Posterior cingulate gyrus (tissue), 11 donors: ENCODE data around the gene HOMER1.

ENCODE experiments used
- DNase-seq, 10 donors: peaks; one replicate each; pipeline versions ENCODE4 v3.0.0 to v3.0.0-alpha.2; 2020 to 2021; ENCODE audit warnings: mixed read lengths in 3 of 10
- intact Hi-C: fragments of 100-400 bp; cut with DNase I; formaldehyde crosslinking; loops from one replicate; pipeline ENCODE4 v1.15.1; 2023

Gene HOMER1

GRCh38 chr5:79491690-79492317, 22.1 kb downstream of the HOMER1 start:
- intact Hi-C loops: no loop called here

DNA sequence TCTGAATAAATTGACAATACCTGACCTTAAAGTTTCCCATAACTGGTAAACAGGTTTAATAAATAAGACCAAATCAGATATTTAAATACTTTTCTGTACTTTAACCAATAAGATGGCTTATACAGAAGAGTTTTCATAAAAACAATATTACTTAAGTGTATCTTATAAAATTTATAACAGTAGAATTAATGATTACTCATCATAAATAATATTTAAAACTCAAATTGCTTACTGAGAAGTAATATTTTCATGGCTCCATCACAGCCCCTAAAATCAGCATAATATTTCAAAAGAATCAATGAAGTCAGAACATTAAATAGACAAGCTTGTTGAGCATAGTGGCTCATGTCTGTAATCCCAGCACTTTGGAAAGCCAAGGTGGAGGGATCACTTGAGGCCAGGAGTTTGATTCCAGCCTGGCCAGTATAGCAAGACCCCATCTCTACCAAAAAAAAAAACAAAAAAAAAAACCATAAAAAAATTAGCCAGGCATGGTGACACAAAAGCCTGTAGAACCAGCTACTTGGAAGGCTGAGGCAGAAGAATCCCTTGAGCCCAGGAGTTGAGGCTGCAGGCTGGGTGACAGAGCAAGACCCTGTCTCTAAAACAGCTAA, 23.5 kb downstream of the HOMER1 start:
- DNase-seq: no peak
- intact Hi-C loops: no loop called here

More at GRCh38 chr5:79491690-79492317, 22.1 kb downstream of the HOMER1 start:
- DNase-seq: no peak

- intact Hi-C loops: no loop called here
- DNase-seq: no peak
Observed at GRCh38 chr5:79489773-79490172, 24.2 kb downstream of the HOMER1 start.

DNA sequence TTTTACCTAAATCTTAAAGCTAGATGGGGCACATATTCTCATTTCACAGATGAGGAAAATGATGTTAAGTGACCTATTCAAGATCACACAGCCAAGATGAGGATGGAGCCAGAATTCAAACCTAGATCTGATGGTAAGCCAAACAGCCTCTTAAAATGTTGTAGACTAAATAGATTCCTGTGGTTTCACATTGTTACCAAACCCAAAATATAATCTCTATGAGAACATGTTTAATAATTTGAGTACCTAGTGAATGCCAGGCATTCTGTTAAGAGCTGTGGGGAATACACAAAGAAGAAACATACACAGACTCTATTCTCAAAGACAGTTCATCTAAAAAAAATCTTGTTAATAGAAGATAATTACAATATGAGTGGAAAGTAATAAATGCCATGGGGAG, 25.2 kb downstream of the HOMER1 start:
- intact Hi-C loops: no loop called here
- DNase-seq: no peak

DNA sequence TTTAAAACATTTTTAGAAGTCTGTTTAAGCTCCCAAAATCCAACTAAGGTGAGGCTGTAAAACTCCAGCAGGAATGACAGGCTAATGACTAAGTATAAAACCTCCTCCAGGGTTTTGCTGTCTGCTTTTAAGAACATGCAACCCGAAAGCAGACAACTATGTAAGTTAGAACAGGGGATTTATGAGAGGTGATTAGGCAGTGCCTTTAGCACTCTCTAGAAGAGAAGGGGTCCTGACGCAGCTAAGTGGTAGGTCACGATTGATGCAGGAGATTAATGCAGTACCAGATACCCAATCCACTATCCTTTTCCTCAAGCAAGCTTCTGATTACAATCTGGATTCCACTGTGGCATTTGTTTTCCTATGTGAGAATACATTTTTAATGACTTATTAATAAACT, 25.9 kb downstream of the HOMER1 start:
- DNase-seq: no peak
- intact Hi-C loops: no loop called here

DNA sequence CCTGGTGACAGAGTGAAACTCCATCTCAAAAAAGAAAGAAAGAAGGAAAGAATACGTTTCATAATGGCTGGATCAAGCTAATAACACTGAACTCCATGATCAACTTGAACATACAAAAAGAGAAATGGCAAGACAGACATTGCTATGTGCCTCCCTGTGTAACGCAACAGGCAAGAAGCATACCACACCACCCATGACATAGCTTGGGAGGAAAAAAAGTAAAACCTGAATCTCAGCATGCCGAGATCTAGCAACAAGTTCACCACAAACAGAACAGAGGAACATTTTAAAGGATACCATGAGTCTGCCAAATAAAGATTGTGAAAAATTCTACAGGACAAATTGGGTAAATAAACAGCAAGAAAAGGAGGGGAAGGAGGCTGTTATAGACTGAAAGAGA, 26.7 kb downstream of the HOMER1 start:
- no peak for DNase-seq
- intact Hi-C loops: no loop called here

DNA sequence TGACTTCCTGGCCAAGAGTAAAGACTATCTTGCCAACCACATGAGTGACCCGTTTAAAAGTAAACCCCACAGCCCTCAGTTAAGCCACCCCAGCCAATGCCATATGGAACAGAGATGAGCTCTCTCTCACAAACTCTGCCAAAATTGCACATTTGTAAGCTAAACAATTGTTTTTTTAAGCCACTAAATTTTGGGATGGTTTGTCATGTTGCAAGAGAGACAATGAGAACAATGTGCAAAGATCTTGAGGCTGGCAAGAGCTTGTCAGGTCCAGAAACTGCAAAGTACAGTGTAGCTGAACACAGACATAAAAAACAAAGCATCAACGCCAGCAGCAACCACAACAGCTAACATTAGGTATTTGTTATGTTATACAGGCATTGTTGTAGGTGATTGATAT, 27.8 kb downstream of the HOMER1 start:
- intact Hi-C loops: no loop called here
- no peak for DNase-seq

DNA sequence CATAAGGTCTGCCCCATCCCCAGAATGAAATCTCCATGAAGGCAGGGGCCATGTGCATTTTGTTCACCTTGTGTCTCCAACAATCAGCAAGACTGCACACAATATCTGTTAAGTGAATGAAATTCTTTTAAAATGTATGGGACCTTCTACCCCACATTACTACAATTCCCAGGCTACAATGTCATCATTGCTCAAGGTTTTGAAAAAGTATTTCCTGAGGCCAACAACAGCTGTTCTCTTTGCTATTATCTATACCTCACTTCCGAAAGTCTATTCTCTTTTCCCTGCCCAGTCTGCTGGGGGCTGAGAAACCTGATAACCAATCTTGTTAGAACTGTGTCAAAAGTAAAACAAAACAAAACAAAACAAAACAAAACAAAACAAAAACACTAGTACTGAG, 29.2 kb downstream of the HOMER1 start:
- intact Hi-C loops: no loop called here
- no peak for DNase-seq

GRCh38 chr5:79481574-79481973, 32.4 kb downstream of the HOMER1 start:
- intact Hi-C loops: no loop called here
- DNase-seq: no peak

DNA sequence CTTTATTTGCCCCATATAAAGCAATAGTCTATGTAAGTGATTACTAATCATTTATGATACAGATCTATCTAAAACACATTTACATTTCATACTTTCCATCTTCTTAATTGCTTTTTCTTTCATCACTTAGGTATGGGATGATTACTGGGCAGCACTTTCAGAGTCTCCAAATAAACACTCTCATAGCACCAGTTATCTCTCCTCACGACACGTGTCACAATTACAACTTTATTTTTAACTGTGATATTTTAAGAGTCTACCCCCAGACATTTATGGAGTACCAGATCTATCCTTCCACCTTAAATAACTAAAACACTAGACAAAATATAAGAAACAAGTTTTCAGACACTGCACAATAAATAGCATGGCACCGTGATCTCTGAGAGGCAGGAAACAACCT, 32.9 kb downstream of the HOMER1 start:
- intact Hi-C loops: no loop called here
- no peak for DNase-seq

DNA sequence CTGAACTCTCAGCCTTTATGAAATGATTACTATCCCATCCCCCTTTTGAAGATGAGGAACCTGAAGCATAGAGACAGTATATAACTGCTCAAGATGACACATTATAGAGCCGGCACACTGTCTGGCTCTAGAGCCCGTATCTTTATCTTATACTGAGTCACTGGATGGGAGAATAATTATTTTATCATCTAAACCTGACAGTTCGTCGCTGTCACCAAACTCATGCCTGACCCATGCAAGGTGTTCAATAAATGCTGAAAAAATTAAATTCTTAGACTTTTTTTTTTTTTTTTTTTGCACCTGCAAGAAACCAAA, 38.8 kb downstream of the HOMER1 start:
- DNase-seq: no peak
- intact Hi-C loops: no loop called here

- intact Hi-C loops: loop anchor here (5.0 kb wide), 1 partner anchor 442 kb away; no protein-coding TSS in a partner anchor
- no peak for DNase-seq
Observed at GRCh38 chr5:79474367-79475151, 39.4 kb downstream of the HOMER1 start.

GRCh38 chr5:79471556-79471955, 42.4 kb downstream of the HOMER1 start:
- intact Hi-C loops: loop anchor here (5.0 kb wide), 1 partner anchor 439 kb away; no protein-coding TSS in a partner anchor
- no peak for DNase-seq

- no peak for DNase-seq
- intact Hi-C loops: loop anchor here (2.0 to 10.0 kb wide), 3 partner anchors 140 to 438 kb away; no protein-coding TSS in a partner anchor
Observed at GRCh38 chr5:79464695-79465332, 49.1 kb downstream of the HOMER1 start.

GRCh38 chr5:79464278-79464677, 49.7 kb downstream of the HOMER1 start:
- no peak for DNase-seq
- intact Hi-C loops: loop anchor here (2.0 to 10.0 kb wide), 3 partner anchors 139 to 437 kb away; no protein-coding TSS in a partner anchor

GRCh38 chr5:79459626-79460025, 54.3 kb downstream of the HOMER1 start:
- DNase-seq: no peak
- intact Hi-C loops: loop anchor here (5.0 to 10.0 kb wide), 2 partner anchors 135 to 432 kb away; no protein-coding TSS in a partner anchor

GRCh38 chr5:79456890-79457583, 56.9 kb downstream of the HOMER1 start:
- intact Hi-C loops: no loop called here
- no peak for DNase-seq

GRCh38 chr5:79456400-79456799, 57.5 kb downstream of the HOMER1 start:
- DNase-seq: no peak
- intact Hi-C loops: no loop called here

DNA sequence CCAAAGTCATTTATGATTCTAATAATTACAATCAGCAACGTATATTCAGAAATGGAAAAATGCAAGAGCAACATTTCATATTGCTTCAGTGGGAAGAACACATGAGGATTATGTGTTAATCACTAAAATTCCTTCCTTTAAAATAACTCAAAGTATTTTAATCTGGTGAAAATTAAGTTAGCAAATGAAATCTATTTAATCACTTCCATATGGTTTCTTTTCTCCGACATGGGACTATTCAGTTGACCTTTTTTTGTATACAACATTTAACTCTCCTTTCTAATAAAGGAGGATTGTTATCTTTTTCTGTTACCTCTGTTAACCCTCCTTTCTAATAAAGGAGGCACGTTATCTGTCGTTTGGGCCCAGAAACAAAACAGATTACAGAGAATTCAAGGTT, 59.9 kb downstream of the HOMER1 start:
- no peak for DNase-seq

DNA sequence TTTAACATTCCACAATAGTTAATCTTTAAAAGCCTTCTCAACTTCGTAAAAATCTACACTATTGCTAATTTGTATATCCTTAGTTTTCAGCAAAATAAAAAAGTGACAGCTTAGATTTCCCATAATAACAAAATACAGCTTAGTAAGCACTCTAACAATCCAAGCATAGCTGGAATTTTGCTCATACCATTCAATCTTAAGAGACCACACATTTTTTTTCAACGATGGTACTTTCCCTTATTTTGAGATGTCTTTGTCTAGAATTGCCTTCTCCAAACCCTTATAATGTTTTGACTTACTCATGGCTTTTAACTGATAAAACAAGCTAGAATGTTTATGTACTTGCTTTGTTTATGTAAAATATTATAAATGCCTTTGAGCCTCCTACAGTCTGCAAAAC, 65.6 kb downstream of the HOMER1 start:
- intact Hi-C loops: no loop called here
- no peak for DNase-seq

More for the DNA sequence above, 59.9 kb downstream of the HOMER1 start:
- intact Hi-C loops: no loop called here

DNA sequence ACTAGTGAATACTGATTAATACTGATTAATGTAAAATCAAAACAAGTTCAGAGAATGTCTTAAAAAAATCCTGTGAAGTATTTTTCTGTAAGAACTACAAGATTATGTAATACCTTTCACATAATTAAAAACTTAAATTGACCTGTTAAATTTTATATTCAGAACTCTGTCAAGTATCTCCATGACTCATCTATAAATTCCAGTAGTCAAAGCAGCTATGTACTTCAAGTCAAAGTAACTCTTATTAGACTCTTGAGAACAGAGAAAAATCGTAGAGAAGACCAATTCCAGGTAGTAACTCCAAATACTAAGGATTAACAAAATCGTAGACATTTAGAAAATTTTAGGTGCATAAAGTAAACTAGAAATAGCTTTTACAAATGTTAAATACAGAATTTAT, 77.1 kb downstream of the HOMER1 start:
- DNase-seq: no peak
- intact Hi-C loops: no loop called here
